Measurements from ENCODE around the gene GPR27. TPM values are rescaled to one million over a fixed set of nuclear protein-coding genes. Genes with fewer than 3 reads are reported as not detected.

Gene GPR27
- total RNA-seq, 4 donors from 2014 or later: 0.79 to 1.1 TPM; not detected in 2

DNA sequence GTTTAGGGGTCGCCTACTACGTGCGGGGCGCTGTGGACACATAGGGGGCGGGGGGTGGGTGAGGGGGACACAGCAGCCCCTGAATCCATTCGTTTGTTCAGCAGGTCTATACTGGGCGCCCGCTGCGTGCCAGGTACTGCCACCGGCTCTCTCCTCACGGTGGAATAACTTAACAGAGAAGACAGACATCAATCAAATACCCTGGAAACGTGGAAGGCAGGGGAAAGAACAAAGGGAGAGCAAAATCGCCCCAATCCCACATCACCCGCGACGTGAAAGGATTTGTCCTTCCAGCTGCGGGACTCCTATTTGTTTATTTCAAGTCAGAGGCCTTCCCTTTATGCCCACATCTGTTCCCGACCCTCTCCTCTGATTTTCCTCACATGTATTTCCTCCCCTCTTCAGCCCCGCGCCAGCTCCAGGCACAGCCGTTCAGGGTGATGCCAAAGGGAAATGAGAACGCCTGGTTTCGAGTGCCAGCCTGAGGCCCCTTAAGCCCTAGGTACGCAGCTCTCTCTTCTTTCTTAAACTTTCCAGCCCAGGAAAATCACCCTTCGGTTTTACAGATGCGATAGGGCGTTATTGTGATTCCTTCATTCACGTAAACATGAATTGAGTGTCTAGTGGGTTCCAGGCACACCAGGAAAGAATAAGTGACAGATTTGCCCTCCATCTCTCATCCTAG lies 32.0 kb downstream of the GPR27 start:
- TF ChIP-seq EP300 (IDR thresholded peaks at IDR 0.05; ENCODE audit: low read depth): no peak
- no peak for TF ChIP-seq POLR2AphosphoS5 (IDR thresholded peaks at IDR 0.05)
- TF ChIP-seq CTCF (IDR thresholded peaks at IDR 0.05): no peak
- no peak for TF ChIP-seq POLR2A (IDR thresholded peaks at IDR 0.05)
- DNase-seq: no peak
- in situ Hi-C loops (cut with MboI; ENCODE audit: low pct_ligation_motif_present in 1 of 4, low pct_unique_long_range_greater_than_20kb in 1 of 4, low sequenced_read_pairs in 3 of 4): no loop called here
- 15 to 17% methylated on average over 17 to 27 of the region's 28 CpGs for WGBS, 2 donors (ENCODE audit: low coverage in 1 of 2)
- intact Hi-C loops (cut with DNase I; ENCODE audit: low total_unique reads): no loop called here
- Histone ChIP-seq H3K27me3 (peaks cover 71% of the 10 kb centered on the region), H3K4me3 (peak overlapping the region in 2 of 4 donors; percentile 21 to 50), H3K9me3 (no peaks in the 10 kb centered on the region), H3K27ac (no peak overlapping the region), H3K4me1 (peaks cover 3 to 14% (median 10%) of the 10 kb centered on the region in 4 donors), H3K36me3 (no peaks in the 10 kb centered on the region)

GRCh38 chr3:71786217-71786549 lies 32.5 kb downstream of the GPR27 start:
- 30 to 47% methylated on average over 2 to 8 of the region's 8 CpGs for WGBS, 2 donors (ENCODE audit: low coverage in 1 of 2)
- DNase-seq: no peak
- no peaks in the 10 kb centered on the region for H3K36me3 ChIP-seq
- peaks cover 65% of the 10 kb centered on the region for H3K27me3 ChIP-seq
- in situ Hi-C loops (cut with MboI; ENCODE audit: low pct_ligation_motif_present in 1 of 4, low pct_unique_long_range_greater_than_20kb in 1 of 4, low sequenced_read_pairs in 3 of 4): no loop called here
- H3K27ac ChIP-seq: no peak overlapping the region
- TF ChIP-seq CTCF (IDR thresholded peaks at IDR 0.05) (no peak), EP300 (IDR thresholded peaks at IDR 0.05; ENCODE audit: low read depth) (no peak), POLR2AphosphoS5 (IDR thresholded peaks at IDR 0.05) (no peak), POLR2A (IDR thresholded peaks at IDR 0.05) (no peak)
- peaks cover 3 to 14% (median 10%) of the 10 kb centered on the region in 4 donors for H3K4me1 ChIP-seq
- H3K4me3 ChIP-seq: no peak overlapping the region
- intact Hi-C loops (cut with DNase I; ENCODE audit: low total_unique reads): no loop called here
- no peaks in the 10 kb centered on the region for H3K9me3 ChIP-seq

- in situ Hi-C loops (cut with MboI; ENCODE audit: low pct_ligation_motif_present in 1 of 4, low pct_unique_long_range_greater_than_20kb in 1 of 4, low sequenced_read_pairs in 3 of 4): no loop called here
- no peak for TF ChIP-seq POLR2AphosphoS5 (IDR thresholded peaks at IDR 0.05)
- no peak for TF ChIP-seq CTCF (IDR thresholded peaks at IDR 0.05)
- TF ChIP-seq EP300 (IDR thresholded peaks at IDR 0.05; ENCODE audit: low read depth): no peak
- no peak for TF ChIP-seq POLR2A (IDR thresholded peaks at IDR 0.05)
- H3K27me3 ChIP-seq: peaks cover 62% of the 10 kb centered on the region
Observed at GRCh38 chr3:71786551-71786950, 32.9 kb downstream of the GPR27 start.

GRCh38 chr3:71787851-71788405 lies 34.3 kb downstream of the GPR27 start:
- no peaks in the 10 kb centered on the region for H3K36me3 ChIP-seq
- peaks cover 3 to 14% (median 10%) of the 10 kb centered on the region in 4 donors for H3K4me1 ChIP-seq
- H3K4me3 ChIP-seq: no peak overlapping the region
- no peak overlapping the region for H3K27ac ChIP-seq
- no peak for DNase-seq
- in situ Hi-C loops (cut with MboI; ENCODE audit: low pct_ligation_motif_present in 1 of 4, low pct_unique_long_range_greater_than_20kb in 1 of 4, low sequenced_read_pairs in 3 of 4) (no loop called here), intact Hi-C loops (cut with DNase I; ENCODE audit: low total_unique reads) (no loop called here)
- peaks cover 48% of the 10 kb centered on the region for H3K27me3 ChIP-seq
- TF ChIP-seq EP300 (IDR thresholded peaks at IDR 0.05; ENCODE audit: low read depth): no peak
- TF ChIP-seq POLR2AphosphoS5 (IDR thresholded peaks at IDR 0.05): no peak
- TF ChIP-seq POLR2A (IDR thresholded peaks at IDR 0.05): no peak
- TF ChIP-seq CTCF (IDR thresholded peaks at IDR 0.05): no peak
- 91% methylated on average over 7 of the region's 7 CpGs; no CpG with 5 or more reads in 1 of the 2 donors for WGBS, 2 donors (ENCODE audit: low coverage in 1 of 2)
- H3K9me3 ChIP-seq: no peaks in the 10 kb centered on the region

More at GRCh38 chr3:71786551-71786950, 32.9 kb downstream of the GPR27 start:
- WGBS, 2 donors (ENCODE audit: low coverage in 1 of 2): 66 to 69% methylated on average over 6 of the region's 6 CpGs
- H3K36me3 ChIP-seq: no peaks in the 10 kb centered on the region
- intact Hi-C loops (cut with DNase I; ENCODE audit: low total_unique reads): no loop called here
- no peak overlapping the region for H3K4me3 ChIP-seq
- no peak for DNase-seq
- no peaks in the 10 kb centered on the region for H3K9me3 ChIP-seq
- no peak overlapping the region for H3K27ac ChIP-seq
- H3K4me1 ChIP-seq: peaks cover 3 to 14% (median 10%) of the 10 kb centered on the region in 4 donors
